HepG2 (cell line): ENCODE data around the gene PLB1. TPM values are rescaled to one million over a fixed set of nuclear protein-coding genes. Genes with fewer than 3 reads are reported as not detected.

Experiments
- ARID2 ChIP-seq: sonication (generic); formaldehyde crosslinking; IDR thresholded peaks from 2 replicates; pipeline ENCODE4 v1.8.1; 2022; ENCODE audit warnings: mild to moderate bottlenecking, missing genetic modification reagents, borderline replicate concordance
- CEBPB ChIP-seq: IDR thresholded peaks from 2 replicates; pipeline ENCODE4 v1.6.1; 2011; ENCODE audit warnings: low read depth, low read length, improper control_type of control experiment, borderline replicate concordance
- NFE2L2 ChIP-seq: fragments of 150-350 bp; IDR thresholded peaks from 2 replicates; pipeline ENCODE4 v1.6.1; 2014; ENCODE audit warnings: low read length
- NFKB2 ChIP-seq: sonication (generic); formaldehyde crosslinking; IDR thresholded peaks from 2 replicates; pipeline ENCODE4 v1.4.0; 2020; ENCODE audit warnings: missing genetic modification reagents, borderline replicate concordance
- NR2F1 ChIP-seq, 2 experiments: fragments of 450-650 bp in 1 of 2; formaldehyde crosslinking in 1 of 2; IDR thresholded peaks; 2 replicates each; pipeline versions ENCODE4 v1.5.0 to v1.6.1; 2016 to 2020; ENCODE audit warnings: mild to moderate bottlenecking in 1 of 2, missing compliant biosample characterization in 1 of 2, missing genetic modification reagents in 1 of 2, moderate library complexity in 1 of 2
- NR2F2 ChIP-seq: IDR thresholded peaks from 2 replicates; pipeline ENCODE4 v1.6.1; 2012; ENCODE audit warnings: low read depth, inconsistent platforms, borderline replicate concordance
- PAF1 ChIP-seq: IDR thresholded peaks from 2 replicates; pipeline ENCODE4 v1.6.1; 2016; ENCODE audit warnings: missing genetic modification reagents, missing compliant biosample characterization
- SAP130 ChIP-seq: IDR thresholded peaks from 2 replicates; pipeline ENCODE4 v1.6.1; 2016; ENCODE audit warnings: low read depth
- SMYD3 ChIP-seq: sonication (generic); formaldehyde crosslinking; IDR thresholded peaks from 2 replicates; pipeline ENCODE4 v1.8.1; 2023; ENCODE audit warnings: mild to moderate bottlenecking, missing genetic modification reagents
- SRF ChIP-seq: IDR thresholded peaks from 2 replicates; pipeline ENCODE4 v1.6.1; 2011; ENCODE audit warnings: mild to moderate bottlenecking, low read depth, low read length, moderate library complexity
- ZBTB21 ChIP-seq: sonication (generic); formaldehyde crosslinking; IDR thresholded peaks from 2 replicates; pipeline ENCODE4 v1.4.0; 2020; ENCODE audit warnings: missing genetic modification reagents
- ZBTB38 ChIP-seq: sonication (generic); formaldehyde crosslinking; IDR thresholded peaks from 2 replicates; pipeline ENCODE4 v1.5.1; 2020; ENCODE audit warnings: mild to moderate bottlenecking, missing genetic modification reagents
- ZIK1 ChIP-seq: sonication (generic); formaldehyde crosslinking; IDR thresholded peaks from 2 replicates; pipeline ENCODE4 v1.5.0; 2020; ENCODE audit warnings: mild to moderate bottlenecking, low read depth, missing genetic modification reagents, borderline replicate concordance
- ZNF234 ChIP-seq: sonication (generic); formaldehyde crosslinking; conservative IDR thresholded peaks from 2 replicates; pipeline ENCODE4 v1.5.1; 2020; ENCODE audit warnings: mild to moderate bottlenecking, missing genetic modification reagents
- ZNF546 ChIP-seq: sonication (generic); formaldehyde crosslinking; conservative IDR thresholded peaks from 2 replicates; pipeline ENCODE4 v1.8.1; 2023; ENCODE audit warnings: mild to moderate bottlenecking, missing genetic modification reagents
- ZNF547 ChIP-seq: sonication (generic); formaldehyde crosslinking; IDR thresholded peaks from 2 replicates; pipeline ENCODE4 v1.5.1; 2020; ENCODE audit warnings: mild to moderate bottlenecking, missing genetic modification reagents
- polyA plus RNA-seq, 8 experiments: library from polyadenylated mRNA; depleted of rRNA in 3 of 8; stranded (reverse) in 7 of 8; unstranded in 1 of 8; fragments of >200 nt; fragmentation: Illumina TruSeq in 4 of 8; extraction: Trizol in 4 of 8; gene quantifications; 2 replicates each; pipeline versions ENCODE4 v1.2.1 to v1.2.3, GENCODE V29; 2011 to 2016; ENCODE audit warnings: low read depth in 4 of 8, missing spikeins in 1 of 8, mixed read lengths in 1 of 8; ENCODE audit not compliant: insufficient read depth in 1 of 8
- total RNA-seq, 5 experiments: library from RNA; depleted of rRNA; stranded (reverse); fragments of >200 nt; fragmentation: Illumina TruSeq; extraction: Trizol; gene quantifications; 2 replicates each; pipeline ENCODE4 v1.2.3, GENCODE V29; 2016; ENCODE audit warnings: low read depth in 1 of 5
- TF ChIP-seq, protein P1 (sequence below): sonication (generic); formaldehyde crosslinking; IDR thresholded peaks from 2 replicates; pipeline ENCODE4 v1.4.0; 2020; ENCODE audit warnings: missing genetic modification reagents
- TF ChIP-seq, protein P2 (sequence below), 2 experiments: sonication (generic) in 1 of 2; formaldehyde crosslinking in 1 of 2; IDR thresholded peaks; 2 replicates each; pipeline versions ENCODE4 v1.6.1 to v1.9.0; 2014 to 2022; ENCODE audit warnings: antibody characterized with exemption in 1 of 2, borderline replicate concordance in 1 of 2, inconsistent platforms in 1 of 2, low read depth in 1 of 2, missing genetic modification reagents in 1 of 2
- TF ChIP-seq, protein P3 (sequence below): IDR thresholded peaks from 2 replicates; pipeline ENCODE4 v1.6.1; 2016; ENCODE audit warnings: low read depth
- TF ChIP-seq, protein P4 (sequence below): IDR thresholded peaks from 2 replicates; pipeline ENCODE4 v1.6.1; 2016; ENCODE audit warnings: low read depth, borderline replicate concordance

The PLB1 gene
- total and polyA plus RNA-seq, 2 of the 13 experiments (the other 11 are each of a cell fraction or from before 2014, with no cell fraction given): 0.20 to 1.8 TPM

DNA sequence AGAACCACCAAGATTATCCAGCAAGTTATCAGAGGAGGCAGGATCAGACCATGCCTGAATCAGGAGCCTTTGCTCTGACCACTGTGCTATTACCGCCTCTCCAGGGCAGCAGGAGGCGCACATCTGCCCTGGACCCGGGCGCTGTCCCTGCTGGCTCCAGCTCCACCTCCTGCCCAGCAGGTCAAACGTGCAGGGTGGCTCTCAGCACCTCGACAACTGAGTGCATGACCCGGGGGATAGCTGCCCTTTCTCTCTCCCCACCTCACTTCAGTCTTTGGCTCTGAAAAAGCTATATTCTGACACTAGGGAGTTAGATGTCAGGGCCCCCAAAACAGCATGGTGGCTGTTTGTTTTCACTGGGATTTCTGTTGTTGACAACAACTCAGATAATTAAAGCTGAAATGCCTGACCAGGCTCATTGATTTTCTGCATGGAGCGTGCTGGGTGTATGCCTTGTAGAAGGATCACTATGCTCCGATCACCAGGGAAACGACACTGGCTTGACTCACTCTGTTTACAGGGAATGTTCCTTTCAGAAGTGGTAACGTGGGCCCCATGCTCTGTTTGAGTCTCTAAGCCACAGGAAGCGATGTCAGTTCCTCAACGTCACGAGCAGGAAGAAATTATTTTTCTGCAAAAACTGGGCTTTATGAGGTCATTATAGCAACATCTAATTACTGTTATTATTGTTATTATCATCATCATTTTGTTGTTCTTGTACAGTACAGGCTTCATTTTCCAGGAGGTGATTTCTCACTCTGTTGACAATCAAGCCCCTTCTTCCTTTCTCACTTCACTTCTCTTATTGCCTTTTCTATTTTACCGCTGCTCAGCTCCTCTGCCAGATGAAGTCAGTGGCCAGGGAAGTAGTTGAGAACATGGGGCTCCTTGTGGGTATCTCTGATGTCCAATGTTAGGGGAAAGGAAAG, 125.6 kb downstream of the PLB1 start (continued):
- peak; percentile 89 for TF ChIP-seq ZBTB21 (CRISPR knock-in tag)
- peak; percentile 73 to 95 for TF ChIP-seq NR2F1 (CRISPR knock-in tag; IDR thresholded peaks at IDR 0.05)
- TF ChIP-seq ZIK1 (CRISPR knock-in tag): peak; percentile 90
- no peak for TF ChIP-seq NFE2L2
- TF ChIP-seq ZNF546 (CRISPR knock-in tag): no peak
- no peak for TF ChIP-seq ZNF234 (CRISPR knock-in tag)
- TF ChIP-seq SRF: 0 out of 2 replicates have a peak, but pooled peaks have one; percentile 17
- peak; percentile 64 for TF ChIP-seq ZBTB38 (CRISPR knock-in tag)
- peak; percentile 73 for TF ChIP-seq NR2F2
- no peak for TF ChIP-seq PAF1 (CRISPR knock-in tag)
- peak; percentile 77; the same call in 1 of the 2 replicates for TF ChIP-seq SMYD3 (CRISPR knock-in tag)
- TF ChIP-seq, protein P1, sequence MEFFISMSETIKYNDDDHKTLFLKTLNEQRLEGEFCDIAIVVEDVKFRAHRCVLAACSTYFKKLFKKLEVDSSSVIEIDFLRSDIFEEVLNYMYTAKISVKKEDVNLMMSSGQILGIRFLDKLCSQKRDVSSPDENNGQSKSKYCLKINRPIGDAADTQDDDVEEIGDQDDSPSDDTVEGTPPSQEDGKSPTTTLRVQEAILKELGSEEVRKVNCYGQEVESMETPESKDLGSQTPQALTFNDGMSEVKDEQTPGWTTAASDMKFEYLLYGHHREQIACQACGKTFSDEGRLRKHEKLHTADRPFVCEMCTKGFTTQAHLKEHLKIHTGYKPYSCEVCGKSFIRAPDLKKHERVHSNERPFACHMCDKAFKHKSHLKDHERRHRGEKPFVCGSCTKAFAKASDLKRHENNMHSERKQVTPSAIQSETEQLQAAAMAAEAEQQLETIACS: no peak
- TF ChIP-seq ARID2: 0 out of 2 replicates have a peak, but pooled peaks have one; percentile 54
- TF ChIP-seq, protein P2, sequence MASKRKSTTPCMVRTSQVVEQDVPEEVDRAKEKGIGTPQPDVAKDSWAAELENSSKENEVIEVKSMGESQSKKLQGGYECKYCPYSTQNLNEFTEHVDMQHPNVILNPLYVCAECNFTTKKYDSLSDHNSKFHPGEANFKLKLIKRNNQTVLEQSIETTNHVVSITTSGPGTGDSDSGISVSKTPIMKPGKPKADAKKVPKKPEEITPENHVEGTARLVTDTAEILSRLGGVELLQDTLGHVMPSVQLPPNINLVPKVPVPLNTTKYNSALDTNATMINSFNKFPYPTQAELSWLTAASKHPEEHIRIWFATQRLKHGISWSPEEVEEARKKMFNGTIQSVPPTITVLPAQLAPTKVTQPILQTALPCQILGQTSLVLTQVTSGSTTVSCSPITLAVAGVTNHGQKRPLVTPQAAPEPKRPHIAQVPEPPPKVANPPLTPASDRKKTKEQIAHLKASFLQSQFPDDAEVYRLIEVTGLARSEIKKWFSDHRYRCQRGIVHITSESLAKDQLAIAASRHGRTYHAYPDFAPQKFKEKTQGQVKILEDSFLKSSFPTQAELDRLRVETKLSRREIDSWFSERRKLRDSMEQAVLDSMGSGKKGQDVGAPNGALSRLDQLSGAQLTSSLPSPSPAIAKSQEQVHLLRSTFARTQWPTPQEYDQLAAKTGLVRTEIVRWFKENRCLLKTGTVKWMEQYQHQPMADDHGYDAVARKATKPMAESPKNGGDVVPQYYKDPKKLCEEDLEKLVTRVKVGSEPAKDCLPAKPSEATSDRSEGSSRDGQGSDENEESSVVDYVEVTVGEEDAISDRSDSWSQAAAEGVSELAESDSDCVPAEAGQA (IDR thresholded peaks at IDR 0.05; ENCODE audit: low read depth): 0 out of 2 replicates have a peak, but pooled peaks have one; percentile 48
- TF ChIP-seq, protein P2 (CRISPR knock-in tag; IDR thresholded peaks at IDR 0.05; ENCODE audit: borderline replicate concordance): no peak
- TF ChIP-seq, protein P3, sequence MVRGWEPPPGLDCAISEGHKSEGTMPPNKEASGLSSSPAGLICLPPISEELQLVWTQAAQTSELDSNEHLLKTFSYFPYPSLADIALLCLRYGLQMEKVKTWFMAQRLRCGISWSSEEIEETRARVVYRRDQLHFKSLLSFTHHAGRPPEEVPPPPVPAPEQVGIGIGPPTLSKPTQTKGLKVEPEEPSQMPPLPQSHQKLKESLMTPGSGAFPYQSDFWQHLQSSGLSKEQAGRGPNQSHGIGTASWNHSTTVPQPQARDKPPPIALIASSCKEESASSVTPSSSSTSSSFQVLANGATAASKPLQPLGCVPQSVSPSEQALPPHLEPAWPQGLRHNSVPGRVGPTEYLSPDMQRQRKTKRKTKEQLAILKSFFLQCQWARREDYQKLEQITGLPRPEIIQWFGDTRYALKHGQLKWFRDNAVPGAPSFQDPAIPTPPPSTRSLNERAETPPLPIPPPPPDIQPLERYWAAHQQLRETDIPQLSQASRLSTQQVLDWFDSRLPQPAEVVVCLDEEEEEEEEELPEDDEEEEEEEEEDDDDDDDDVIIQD: peak; percentile 46
- TF ChIP-seq SAP130: peak; percentile 89
- TF ChIP-seq NFKB2 (CRISPR knock-in tag): peak; percentile 78; the same call in 1 of the 2 replicates
- peak; percentile 92; the same call in 1 of the 2 replicates for TF ChIP-seq ZNF547 (CRISPR knock-in tag)
- TF ChIP-seq CEBPB: no peak
- TF ChIP-seq, protein P4, sequence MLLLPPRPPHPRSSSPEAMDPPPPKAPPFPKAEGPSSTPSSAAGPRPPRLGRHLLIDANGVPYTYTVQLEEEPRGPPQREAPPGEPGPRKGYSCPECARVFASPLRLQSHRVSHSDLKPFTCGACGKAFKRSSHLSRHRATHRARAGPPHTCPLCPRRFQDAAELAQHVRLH (CRISPR knock-in tag): peak; percentile 23; the same call in 1 of the 2 replicates
